Measurements from ENCODE around the gene CAMSAP1.

DNA sequence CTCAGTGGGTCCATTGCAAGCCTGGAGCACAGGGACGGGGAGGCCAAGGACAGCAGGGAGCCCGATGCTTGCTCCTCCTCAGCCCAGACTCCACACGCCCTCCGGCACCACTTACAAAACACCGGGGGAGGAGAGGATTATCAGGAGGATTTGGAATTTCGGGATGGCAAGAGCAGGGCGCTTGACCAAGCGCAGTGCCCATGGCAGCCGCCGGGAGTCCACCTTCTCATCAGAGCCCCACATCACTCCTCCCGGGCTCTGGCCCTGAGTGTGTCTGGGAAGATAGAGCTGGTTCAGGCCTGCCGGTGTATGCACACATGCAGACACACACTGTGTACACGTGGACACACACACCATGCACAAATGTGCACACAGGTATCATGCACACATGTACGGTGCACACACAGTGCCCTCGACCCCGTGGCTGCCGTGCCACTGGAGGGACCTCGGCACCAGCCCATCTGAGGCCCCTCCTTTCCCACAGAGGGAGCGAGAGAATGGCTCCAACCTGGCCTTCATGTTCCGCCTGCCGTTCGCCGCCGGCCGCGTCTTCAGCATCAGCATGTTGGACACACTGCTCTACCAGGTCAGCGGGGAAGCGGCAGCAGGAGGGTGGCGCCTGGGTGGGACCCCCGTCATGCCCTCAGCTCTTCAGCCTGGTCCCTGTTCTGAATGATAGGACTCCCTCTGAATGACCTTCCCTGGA lies 123.7 kb downstream of the CAMSAP1 start:
- TF ChIP-seq, protein P1, sequence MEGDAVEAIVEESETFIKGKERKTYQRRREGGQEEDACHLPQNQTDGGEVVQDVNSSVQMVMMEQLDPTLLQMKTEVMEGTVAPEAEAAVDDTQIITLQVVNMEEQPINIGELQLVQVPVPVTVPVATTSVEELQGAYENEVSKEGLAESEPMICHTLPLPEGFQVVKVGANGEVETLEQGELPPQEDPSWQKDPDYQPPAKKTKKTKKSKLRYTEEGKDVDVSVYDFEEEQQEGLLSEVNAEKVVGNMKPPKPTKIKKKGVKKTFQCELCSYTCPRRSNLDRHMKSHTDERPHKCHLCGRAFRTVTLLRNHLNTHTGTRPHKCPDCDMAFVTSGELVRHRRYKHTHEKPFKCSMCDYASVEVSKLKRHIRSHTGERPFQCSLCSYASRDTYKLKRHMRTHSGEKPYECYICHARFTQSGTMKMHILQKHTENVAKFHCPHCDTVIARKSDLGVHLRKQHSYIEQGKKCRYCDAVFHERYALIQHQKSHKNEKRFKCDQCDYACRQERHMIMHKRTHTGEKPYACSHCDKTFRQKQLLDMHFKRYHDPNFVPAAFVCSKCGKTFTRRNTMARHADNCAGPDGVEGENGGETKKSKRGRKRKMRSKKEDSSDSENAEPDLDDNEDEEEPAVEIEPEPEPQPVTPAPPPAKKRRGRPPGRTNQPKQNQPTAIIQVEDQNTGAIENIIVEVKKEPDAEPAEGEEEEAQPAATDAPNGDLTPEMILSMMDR (IDR thresholded peaks at IDR 0.05; ENCODE audit: low read depth, low read length), result no peak
- TF ChIP-seq EZH2phosphoT487 (IDR thresholded peaks at IDR 0.05; ENCODE audit: low read depth), result no peak

Data from OCI-LY3 (cell line).